ENCODE data around the gene HDAC11. TPM values are rescaled to one million over a fixed set of nuclear protein-coding genes. Genes with fewer than 3 reads are reported as not detected.

The HDAC11 gene
- total and polyA plus RNA-seq, 10 of the 15 experiments (the other 5 are each of a cell fraction or from before 2014, with no cell fraction given) = 0.04 to 0.76 (median 0.22) TPM; not detected in 1

DNA sequence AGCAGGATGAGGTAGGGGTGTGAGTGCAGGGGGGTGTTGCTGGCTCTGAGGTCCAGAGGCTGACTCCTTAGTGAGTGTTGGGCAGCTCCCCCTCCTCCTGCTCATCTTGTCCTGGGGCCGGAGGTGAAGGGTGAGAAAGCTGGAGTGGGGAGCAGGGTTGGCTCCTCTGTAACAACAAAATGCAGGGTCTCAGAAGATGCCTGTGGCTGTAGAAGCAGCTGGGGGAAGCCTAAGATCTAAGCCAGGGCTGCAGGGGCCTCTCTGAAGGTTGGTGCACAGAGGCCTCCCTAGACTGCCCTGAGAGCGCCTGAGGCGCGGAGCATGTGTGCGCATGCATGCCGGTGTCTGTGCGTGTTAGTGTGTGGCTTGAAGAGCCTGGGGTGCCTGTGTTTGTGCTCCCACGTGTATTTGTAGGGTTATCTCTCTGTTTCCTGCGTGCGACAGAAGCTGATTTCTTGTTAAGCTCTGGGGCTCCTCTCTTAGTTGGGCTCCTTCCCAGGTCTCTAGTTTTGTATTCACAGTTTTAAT, 5.3 kb upstream of the HDAC11 start:
- Histone ChIP-seq H3K27ac (ENCODE audit: control insufficient read depth, insufficient read depth) (no peak overlapping the region), H3K9ac (ENCODE audit: control insufficient read depth, insufficient read depth, low read length) (no peak overlapping the region), H2AFZ (ENCODE audit: control insufficient read depth, low read depth, low read length) (no peak overlapping the region), H3K27me3 (replicated peaks in 1 of 2; ENCODE audit: control insufficient read depth in 2 of 2, insufficient read depth in 2 of 2, low read length in 1 of 2) (no peaks in the 10 kb centered on the region; a peak in 2 of 4 replicates), H4K20me1 (ENCODE audit: control insufficient read depth, insufficient read depth) (no peaks in the 10 kb centered on the region; the same call in 1 of the 2 replicates), H3K4me1 (ENCODE audit: control insufficient read depth, insufficient read depth, low read length) (peaks cover 3% of the 10 kb centered on the region; the same call in 1 of the 2 replicates), H3K4me3 (no peak overlapping the region), H3K4me2 (ENCODE audit: control insufficient read depth, insufficient read depth) (no peak overlapping the region), H3K36me3 (ENCODE audit: control insufficient read depth in 2 of 2, insufficient read depth in 2 of 2, low read length in 1 of 2) (no peaks in the 10 kb centered on the region), H3K79me2 (ENCODE audit: control insufficient read depth, insufficient read depth, low read length) (no peaks in the 10 kb centered on the region), H3K9me3 (replicated peaks; ENCODE audit: control insufficient read depth, insufficient read depth, low read length) (no peaks in the 10 kb centered on the region)
- TF ChIP-seq STAT1 (conservative IDR thresholded peaks at IDR 0.05) = no peak
- in situ Hi-C loops (cut with MboI) (no loop called here), intact Hi-C loops (cut with micrococcal nuclease; ENCODE audit: unreplicated experiment) (no loop called here)
- ChIA-PET RAD21 (ENCODE audit: unreplicated experiment) (no interaction called here), CTCF (no interaction called here), SMC1A (ENCODE audit: uncharacterized antibody, unreplicated experiment) (no interaction called here), POLR2A (no interaction called here)
- no peak for ATAC-seq
- no peak for FAIRE-seq
- DNase-seq (ENCODE audit: low read depth, low spot score) = no peak
- 72% methylated on average over 10 of the region's 10 CpGs for WGBS (ENCODE audit: insufficient coverage, insufficient replicate concordance, low lambda C conversion rate, missing lambda C conversion rate)
- no TSS peak for BruUV-seq (replicated peaks)

DNA sequence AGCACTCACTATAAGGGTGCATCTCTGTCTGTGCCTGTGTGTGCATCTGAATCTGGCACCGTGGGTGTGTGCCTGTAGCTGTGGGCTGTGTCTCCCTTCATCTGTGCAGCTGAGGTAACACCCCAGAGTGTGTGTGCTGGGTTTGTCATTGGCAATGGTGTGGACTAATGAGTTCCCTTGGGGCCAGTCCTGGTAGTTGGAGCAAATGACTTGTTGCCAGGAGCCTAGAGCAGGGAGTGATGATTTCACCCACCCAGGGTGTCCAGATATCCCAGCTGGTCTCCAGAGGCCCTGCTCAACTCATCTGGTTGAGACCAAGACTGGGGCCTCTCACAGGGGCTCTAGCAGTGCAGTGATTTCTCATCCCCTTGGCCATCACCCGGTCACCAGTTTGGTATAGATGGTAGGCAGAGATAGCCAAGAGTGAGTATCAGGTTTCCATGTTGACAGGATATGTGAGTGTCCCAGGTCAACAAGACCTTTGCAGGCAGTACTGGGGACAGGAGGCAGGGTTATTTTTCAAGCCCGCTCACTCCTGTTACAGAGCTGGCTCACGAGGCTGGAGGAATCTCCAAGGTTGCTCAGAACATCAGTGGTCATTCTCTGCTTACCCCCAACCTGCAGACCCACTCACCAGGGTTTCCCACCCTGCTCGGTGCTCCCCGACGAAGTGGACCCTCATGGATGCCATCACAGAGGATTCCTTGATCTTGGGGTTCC, 4.1 kb upstream of the HDAC11 start:
- Histone ChIP-seq H3K27me3 (replicated peaks in 1 of 2; ENCODE audit: control insufficient read depth in 2 of 2, insufficient read depth in 2 of 2, low read length in 1 of 2) (no peaks in the 10 kb centered on the region; a peak in 2 of 4 replicates), H3K79me2 (ENCODE audit: control insufficient read depth, insufficient read depth, low read length) (no peaks in the 10 kb centered on the region)
- FAIRE-seq = no peak

More for the DNA sequence above, 4.1 kb upstream of the HDAC11 start:
- no peak overlapping the region for H3K9ac ChIP-seq (ENCODE audit: control insufficient read depth, insufficient read depth, low read length)
- no peak overlapping the region for H3K27ac ChIP-seq (ENCODE audit: control insufficient read depth, insufficient read depth)
- no peak overlapping the region for H3K4me3 ChIP-seq
- ChIA-PET SMC1A (ENCODE audit: uncharacterized antibody, unreplicated experiment) (interaction anchor here (1.2 to 1.7 kb wide), 2 partner anchors 9 to 23 kb away, joined by 3 to 6 read pairs; no protein-coding TSS in a partner anchor), RAD21 (ENCODE audit: unreplicated experiment) (interaction anchor here (1.5 kb wide), 1 partner anchor 246 kb away, joined by 4 read pairs; no protein-coding TSS in a partner anchor), CTCF (interaction anchor here (0.7 to 1.6 kb wide), 3 partner anchors 14 to 247 kb away, joined by 3 to 7 read pairs (median 3); no protein-coding TSS in a partner anchor), POLR2A (no interaction called here)
- no peak overlapping the region for H3K4me2 ChIP-seq (ENCODE audit: control insufficient read depth, insufficient read depth)
- BruUV-seq (replicated peaks) = no TSS peak
- DNase-seq (ENCODE audit: low read depth, low spot score) = no peak
- H2AFZ ChIP-seq (ENCODE audit: control insufficient read depth, low read depth, low read length) = no peak overlapping the region
- intact Hi-C loops (cut with micrococcal nuclease; ENCODE audit: unreplicated experiment) = no loop called here
- TF ChIP-seq, protein P1, sequence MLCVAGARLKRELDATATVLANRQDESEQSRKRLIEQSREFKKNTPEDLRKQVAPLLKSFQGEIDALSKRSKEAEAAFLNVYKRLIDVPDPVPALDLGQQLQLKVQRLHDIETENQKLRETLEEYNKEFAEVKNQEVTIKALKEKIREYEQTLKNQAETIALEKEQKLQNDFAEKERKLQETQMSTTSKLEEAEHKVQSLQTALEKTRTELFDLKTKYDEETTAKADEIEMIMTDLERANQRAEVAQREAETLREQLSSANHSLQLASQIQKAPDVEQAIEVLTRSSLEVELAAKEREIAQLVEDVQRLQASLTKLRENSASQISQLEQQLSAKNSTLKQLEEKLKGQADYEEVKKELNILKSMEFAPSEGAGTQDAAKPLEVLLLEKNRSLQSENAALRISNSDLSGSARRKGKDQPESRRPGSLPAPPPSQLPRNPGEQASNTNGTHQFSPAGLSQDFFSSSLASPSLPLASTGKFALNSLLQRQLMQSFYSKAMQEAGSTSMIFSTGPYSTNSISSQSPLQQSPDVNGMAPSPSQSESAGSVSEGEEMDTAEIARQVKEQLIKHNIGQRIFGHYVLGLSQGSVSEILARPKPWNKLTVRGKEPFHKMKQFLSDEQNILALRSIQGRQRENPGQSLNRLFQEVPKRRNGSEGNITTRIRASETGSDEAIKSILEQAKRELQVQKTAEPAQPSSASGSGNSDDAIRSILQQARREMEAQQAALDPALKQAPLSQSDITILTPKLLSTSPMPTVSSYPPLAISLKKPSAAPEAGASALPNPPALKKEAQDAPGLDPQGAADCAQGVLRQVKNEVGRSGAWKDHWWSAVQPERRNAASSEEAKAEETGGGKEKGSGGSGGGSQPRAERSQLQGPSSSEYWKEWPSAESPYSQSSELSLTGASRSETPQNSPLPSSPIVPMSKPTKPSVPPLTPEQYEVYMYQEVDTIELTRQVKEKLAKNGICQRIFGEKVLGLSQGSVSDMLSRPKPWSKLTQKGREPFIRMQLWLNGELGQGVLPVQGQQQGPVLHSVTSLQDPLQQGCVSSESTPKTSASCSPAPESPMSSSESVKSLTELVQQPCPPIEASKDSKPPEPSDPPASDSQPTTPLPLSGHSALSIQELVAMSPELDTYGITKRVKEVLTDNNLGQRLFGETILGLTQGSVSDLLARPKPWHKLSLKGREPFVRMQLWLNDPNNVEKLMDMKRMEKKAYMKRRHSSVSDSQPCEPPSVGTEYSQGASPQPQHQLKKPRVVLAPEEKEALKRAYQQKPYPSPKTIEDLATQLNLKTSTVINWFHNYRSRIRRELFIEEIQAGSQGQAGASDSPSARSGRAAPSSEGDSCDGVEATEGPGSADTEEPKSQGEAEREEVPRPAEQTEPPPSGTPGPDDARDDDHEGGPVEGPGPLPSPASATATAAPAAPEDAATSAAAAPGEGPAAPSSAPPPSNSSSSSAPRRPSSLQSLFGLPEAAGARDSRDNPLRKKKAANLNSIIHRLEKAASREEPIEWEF (IDR thresholded peaks at IDR 0.05; ENCODE audit: insufficient replicate concordance, low read depth, low read length) = no peak
- H3K9me3 ChIP-seq (replicated peaks; ENCODE audit: control insufficient read depth, insufficient read depth, low read length) = no peaks in the 10 kb centered on the region
- no peaks in the 10 kb centered on the region; the same call in 1 of the 2 replicates for H4K20me1 ChIP-seq (ENCODE audit: control insufficient read depth, insufficient read depth)
- WGBS (ENCODE audit: insufficient coverage, insufficient replicate concordance, low lambda C conversion rate, missing lambda C conversion rate) = 13% methylated on average over 7 of the region's 7 CpGs
- no peak for ATAC-seq
- in situ Hi-C loops (cut with MboI) = no loop called here
- no peaks in the 10 kb centered on the region for H3K36me3 ChIP-seq (ENCODE audit: control insufficient read depth in 2 of 2, insufficient read depth in 2 of 2, low read length in 1 of 2)
- peaks cover 3% of the 10 kb centered on the region; the same call in 1 of the 2 replicates for H3K4me1 ChIP-seq (ENCODE audit: control insufficient read depth, insufficient read depth, low read length)
